Heart right ventricle (tissue), 16 donors: ENCODE measurements around the gene ENOX1. TPM values are rescaled to one million over a fixed set of nuclear protein-coding genes. Genes with fewer than 3 reads are reported as not detected.

Source experiments
- ATAC-seq, 8 donors: fragments of 200-7000 bp; cut with Tn5 transposase; one replicate each; pipeline ENCODE4 v1.9.1; 2020; ENCODE audit warnings: mild to moderate bottlenecking in 8 of 8, moderate library complexity in 8 of 8, moderate number of reproducible peaks in 1 of 8
- DNase-seq, 2 donors: peaks; one replicate each; pipeline ENCODE4 v3.0.0-alpha.2; 2020
- H3K27ac ChIP-seq, 10 donors: fragments of 200-600 bp; sonication (generic) in 2 of 10; one replicate each; pipeline versions ENCODE4 v1.5.0 to v1.8.0; 2020 to 2022; ENCODE audit warnings: mild to moderate bottlenecking in 3 of 10
- H3K27me3 ChIP-seq, 7 donors: fragments of 200-600 bp; one replicate each; pipeline ENCODE4 v1.8.0; 2021 to 2022; ENCODE audit warnings: mild to moderate bottlenecking in 2 of 7
- H3K36me3 ChIP-seq, 9 donors: fragments of 200-600 bp; sonication (generic) in 1 of 9; one replicate each; pipeline versions ENCODE4 v1.5.0 to v1.8.0; 2020 to 2022; ENCODE audit warnings: mild to moderate bottlenecking in 2 of 9
- H3K4me1 ChIP-seq, 9 donors: fragments of 200-600 bp; sonication (generic) in 1 of 9; one replicate each; pipeline versions ENCODE4 v1.5.0 to v1.8.0; 2020 to 2022; ENCODE audit warnings: mild to moderate bottlenecking in 4 of 9
- H3K4me3 ChIP-seq, 10 donors: fragments of 200-600 bp; sonication (generic) in 2 of 10; one replicate each; pipeline versions ENCODE4 v1.5.0 to v1.8.0; 2020 to 2022; ENCODE audit warnings: mild to moderate bottlenecking in 7 of 10, moderate library complexity in 2 of 10
- H3K9me3 ChIP-seq, 11 donors: fragments of 200-600 bp in 10 of 11; sonication (generic) in 2 of 11; one replicate each; pipeline versions ENCODE4 v1.5.0 to v1.8.0; 2013 to 2022; ENCODE audit warnings: mild to moderate bottlenecking in 2 of 11, control low read depth in 1 of 11, moderate library complexity in 1 of 11
- CTCF ChIP-seq, 9 donors: fragments of 200-600 bp; sonication (generic) in 2 of 9; IDR thresholded peaks; one replicate each; pipeline versions ENCODE4 v1.5.0 to v1.8.0; 2021 to 2022; ENCODE audit warnings: antibody characterized with exemption in 9 of 9, mild to moderate bottlenecking in 5 of 9, moderate library complexity in 1 of 9
- WGBS, 2 donors: extraction: QIAGEN DNeasy Blood & Tissue Kit; methylation state at CpG; one replicate each; pipeline ENCODE4 v1.1.7; 2013; ENCODE audit warnings: inconsistent platforms in 1 of 2; 5-methylcytosine and 5-hydroxymethylcytosine counted together
- intact Hi-C, 10 donors: fragments of 100-400 bp; cut with DNase I; formaldehyde crosslinking; loops; one replicate each; pipeline versions ENCODE4 v1.11.1 to v1.14.2; 2022
- polyA plus RNA-seq, 2 donors: library from polyadenylated mRNA; stranded (reverse); fragments of 200-250 nt; gene quantifications; one replicate each; pipeline ENCODE4 v1.2.3, GENCODE V29; 2013
- total RNA-seq, 10 donors: library from RNA; stranded (reverse); fragmentation: NEBNext Ultra II Directional in 3 of 10; extraction: Animal tissue kit (Norgen Biotek cat#: 25700) in 3 of 10; gene quantifications; one replicate each; pipeline versions ENCODE4 v1.2.1 to v1.2.4, GENCODE V29; 2021 to 2023
- donor health status: Arrhythmogenic right ventricular cardiomyopathy.
- donor health status: ischemic (EF 13 %, LVEDD 7.1; RV severe dilation, severe dysfunction).
- donor health status: healthy with polysubstance abuse.
- donor health status: DM: no; HTN: yes; CAD: no.
- donor health status: DM: no; HTN: no; CAD: no.
- donor health status: ischemic (EF 25% LVEDD 6.9; RV normal size, moderate dysfunction).
- donor health status: ischemic (EF 25% LVEDD 5.7; RV mildly dilated, moderate dysfunction).
- donor health status: healthy.
- donor health status: DM: yes; HTN: yes; CAD: no.
- donor health status: Ischemic cardiomyopathy.
- donor health status: ischemic (EF 35%, LVEDD 5.7; RV mildly dilated, moderate dysfunction).
- donor health status: nonischemic (EF 11% LVEDD 7.7; RV severe dilation, severe dysfunction).
- donor health status: DM: yes; HTN: yes; CAD: no.
- donor health status: PGD.
- donor health status: ischemic (EF 29% LVEDD 5.4; RV normal size, mild dysfunction).
- donor health status: nonischemic (EF 23%, LVEDD 6.1; RV moderate dilation, normal function).

ENOX1 gene
- total and polyA plus RNA-seq, 12 donors = 2.0 to 10.4 (median 7.1) TPM

- WGBS, 2 donors = 71 to 75% methylated on average over 2 of the region's 2 CpGs
- Histone ChIP-seq H3K4me1 (no peaks in the 10 kb centered on the region), H3K36me3 (no peaks in the 10 kb centered on the region), H3K27ac (no peak overlapping the region), H3K27me3 (no peaks in the 10 kb centered on the region), H3K9me3 (no peaks in the 10 kb centered on the region), H3K4me3 (no peak overlapping the region)
- ATAC-seq (no peak), DNase-seq (no peak)
- no peak for TF ChIP-seq CTCF (IDR thresholded peaks at IDR 0.05)
- intact Hi-C loops = no loop called here
Measured at GRCh38 chr13:43243711-43244110, 543.1 kb downstream of the ENOX1 start.

- Histone ChIP-seq H3K4me3 (no peak overlapping the region), H3K27ac (no peak overlapping the region), H3K4me1 (peaks cover 0 to 5% (median 0%) of the 10 kb centered on the region in 9 donors), H3K27me3 (no peaks in the 10 kb centered on the region), H3K36me3 (no peaks in the 10 kb centered on the region), H3K9me3 (no peaks in the 10 kb centered on the region)
- no peak for DNase-seq
- intact Hi-C loops = no loop called here
- TF ChIP-seq CTCF (IDR thresholded peaks at IDR 0.05) = no peak
- ATAC-seq = no peak
- WGBS, 2 donors = 78 to 91% methylated on average over 1 of the region's 1 CpG
Measured at GRCh38 chr13:43242040-43242439, 544.7 kb downstream of the ENOX1 start.

GRCh38 chr13:43240278-43240677 is 546.5 kb downstream of the ENOX1 start:
- no peak for ATAC-seq

GRCh38 chr13:43239275-43239840 is 547.4 kb downstream of the ENOX1 start:
- Histone ChIP-seq H3K27me3 (no peaks in the 10 kb centered on the region), H3K27ac (no peak overlapping the region), H3K36me3 (no peaks in the 10 kb centered on the region), H3K4me1 (peaks cover 0 to 5% (median 0%) of the 10 kb centered on the region in 9 donors), H3K9me3 (no peaks in the 10 kb centered on the region), H3K4me3 (no peak overlapping the region)
- intact Hi-C loops = no loop called here
- no peak for TF ChIP-seq CTCF (IDR thresholded peaks at IDR 0.05)
- no peak for ATAC-seq
- no peak for DNase-seq

More at GRCh38 chr13:43240278-43240677, 546.5 kb downstream of the ENOX1 start:
- intact Hi-C loops = no loop called here
- no peaks in the 10 kb centered on the region for H3K36me3 ChIP-seq
- no peak overlapping the region for H3K27ac ChIP-seq
- no peak overlapping the region for H3K4me3 ChIP-seq
- H3K9me3 ChIP-seq = no peaks in the 10 kb centered on the region
- no peaks in the 10 kb centered on the region for H3K27me3 ChIP-seq
- no peak for TF ChIP-seq CTCF (IDR thresholded peaks at IDR 0.05)
- H3K4me1 ChIP-seq = peaks cover 0 to 5% (median 0%) of the 10 kb centered on the region in 9 donors
- DNase-seq = no peak
